Chondrocyte (in vitro differentiated cells): ENCODE data around the gene AGAP2. TPM values are rescaled to one million over a fixed set of nuclear protein-coding genes. Genes with fewer than 3 reads are reported as not detected.
"Not testable (repeated sequence)": the region's sequence is repeated elsewhere in the genome, so short reads cannot be mapped to it uniquely, and the experiment has no call there.

Experiments used
- DNase-seq: peaks from one replicate; pipeline ENCODE4 v3.0.0; 2021; ENCODE audit warnings: mixed read lengths, low spot score
- H3K27ac Mint-ChIP-seq: one replicate; pipeline ENCODE4 v1.8.0; 2021; ENCODE audit warnings: mild to moderate bottlenecking, moderate library complexity, mixed read lengths; ENCODE audit not compliant: unreplicated experiment
- H3K27me3 Mint-ChIP-seq: 2 replicates; pipeline ENCODE4 v1.8.0; 2021; ENCODE audit warnings: low read depth, mixed read lengths
- H3K36me3 Mint-ChIP-seq: 2 replicates; pipeline ENCODE4 v1.8.0; 2021; ENCODE audit warnings: low read depth, mixed read lengths
- H3K4me1 Mint-ChIP-seq: 2 replicates; pipeline ENCODE4 v1.8.0; 2021; ENCODE audit warnings: low read depth, mild to moderate bottlenecking, mixed read lengths
- H3K4me3 Mint-ChIP-seq: one replicate; pipeline ENCODE4 v1.8.0; 2021; ENCODE audit warnings: mild to moderate bottlenecking, moderate library complexity, mixed read lengths; ENCODE audit not compliant: unreplicated experiment
- H3K9me3 Mint-ChIP-seq: 2 replicates; pipeline ENCODE4 v1.8.0; 2021; ENCODE audit warnings: low read depth, mixed read lengths
- CTCF ChIP-seq: fragments of 200-600 bp; sonication (generic); IDR thresholded peaks from 2 replicates; pipeline ENCODE4 v1.5.0; 2021; ENCODE audit warnings: antibody characterized with exemption, mild to moderate bottlenecking, moderate library complexity
- total RNA-seq: library from RNA; stranded (reverse); gene quantifications from 3 replicates; pipeline ENCODE4 v1.2.1, GENCODE V29; 2021

Gene AGAP2
- total RNA-seq, 1 donor from 2014 or later: 1.9 TPM

- DNase-seq: no peak
- H3K27ac Mint-ChIP-seq: no peak overlapping the region
- peaks cover 34% of the 10 kb centered on the region for H3K36me3 Mint-ChIP-seq
- no peak overlapping the region for H3K4me3 Mint-ChIP-seq
- peaks cover 4% of the 10 kb centered on the region for H3K9me3 Mint-ChIP-seq
- no peaks in the 10 kb centered on the region for H3K27me3 Mint-ChIP-seq
- H3K4me1 Mint-ChIP-seq: no peaks in the 10 kb centered on the region
- TF ChIP-seq CTCF: no peak
These were observed 22.8 kb downstream of the AGAP2 start for GRCh38 chr12:57715786-57716185.

DNA sequence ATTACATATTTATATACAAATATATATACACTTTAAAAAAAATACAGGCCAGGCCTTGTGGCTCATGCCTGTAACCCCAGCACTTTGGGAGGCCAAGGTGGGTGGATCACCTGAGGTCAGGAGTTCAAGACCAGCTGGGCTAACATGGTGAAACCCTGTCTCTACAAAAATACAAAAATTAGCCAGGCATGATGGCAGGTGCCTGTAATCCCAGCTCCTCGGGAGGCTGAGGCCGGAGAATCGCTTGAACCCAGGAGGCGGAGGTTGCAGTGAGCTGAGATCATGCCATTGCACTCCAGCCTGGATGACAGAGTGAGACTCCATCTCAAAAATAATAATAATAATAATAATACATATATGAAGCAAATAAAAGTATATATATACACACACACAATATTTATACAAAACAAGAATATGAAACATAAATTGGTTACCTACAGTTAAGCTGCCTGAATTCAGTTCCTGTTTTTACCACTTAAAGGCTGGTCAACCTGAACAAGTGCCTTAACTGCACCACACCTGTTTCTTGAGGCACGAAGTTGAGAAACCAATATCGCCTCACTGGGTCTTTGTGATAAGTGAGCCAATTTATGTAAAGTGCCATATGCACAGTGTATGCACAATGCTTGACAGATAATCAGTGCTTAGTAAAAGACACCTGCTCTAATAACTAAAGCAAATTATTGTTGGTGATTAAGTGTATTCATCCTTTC, 23.4 kb downstream of the AGAP2 start:
- not testable (repeated sequence) for H3K9me3 Mint-ChIP-seq

GRCh38 chr12:57713209-57713608, 25.3 kb downstream of the AGAP2 start:
- Mint-ChIP-seq H3K36me3 (peaks cover 21% of the 10 kb centered on the region), H3K27ac (no peak overlapping the region), H3K9me3 (peaks cover 4% of the 10 kb centered on the region), H3K4me1 (no peaks in the 10 kb centered on the region), H3K4me3 (no peak overlapping the region), H3K27me3 (no peaks in the 10 kb centered on the region)
- no peak for TF ChIP-seq CTCF
- DNase-seq: no peak

More for the DNA sequence above, 23.4 kb downstream of the AGAP2 start:
- peaks cover 31% of the 10 kb centered on the region for H3K36me3 Mint-ChIP-seq
- H3K27ac Mint-ChIP-seq, H3K4me1 Mint-ChIP-seq, H3K4me3 Mint-ChIP-seq, DNase-seq, H3K27me3 Mint-ChIP-seq: not testable (repeated sequence)

- no peak for DNase-seq
- no peak for TF ChIP-seq CTCF
- H3K4me1 Mint-ChIP-seq: no peaks in the 10 kb centered on the region
- H3K27ac Mint-ChIP-seq: no peak overlapping the region
- no peak overlapping the region for H3K4me3 Mint-ChIP-seq
- no peaks in the 10 kb centered on the region for H3K27me3 Mint-ChIP-seq
- H3K36me3 Mint-ChIP-seq: peaks cover 17% of the 10 kb centered on the region
- H3K9me3 Mint-ChIP-seq: peaks cover 4% of the 10 kb centered on the region
These were observed 25.8 kb downstream of the AGAP2 start for GRCh38 chr12:57712701-57713100.

DNA sequence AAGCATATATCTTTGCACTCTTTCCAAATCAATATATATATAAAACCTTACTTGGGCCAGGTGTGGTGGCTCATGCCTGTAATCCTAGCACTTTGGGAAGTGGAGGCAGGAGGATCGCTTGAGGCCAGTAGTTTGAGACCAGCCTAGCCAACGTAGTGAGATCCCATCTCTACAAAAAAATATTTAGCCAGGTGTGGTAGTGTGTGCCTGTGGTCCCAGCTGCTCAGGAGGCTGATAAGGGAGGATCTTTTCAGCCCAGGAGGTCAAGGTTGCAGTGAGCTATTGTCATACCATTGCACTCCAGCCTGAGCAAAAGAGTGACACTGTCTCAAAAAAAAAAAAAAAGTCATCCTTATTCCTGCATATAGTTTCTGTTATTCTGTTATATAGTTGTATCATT, 30.2 kb downstream of the AGAP2 start:
- Mint-ChIP-seq H3K4me3 (no peak overlapping the region), H3K4me1 (no peaks in the 10 kb centered on the region), H3K36me3 (peaks cover 22% of the 10 kb centered on the region), H3K27ac (no peak overlapping the region), H3K27me3 (no peaks in the 10 kb centered on the region), H3K9me3 (peaks cover 7% of the 10 kb centered on the region)
- no peak for TF ChIP-seq CTCF
- no peak for DNase-seq

DNA sequence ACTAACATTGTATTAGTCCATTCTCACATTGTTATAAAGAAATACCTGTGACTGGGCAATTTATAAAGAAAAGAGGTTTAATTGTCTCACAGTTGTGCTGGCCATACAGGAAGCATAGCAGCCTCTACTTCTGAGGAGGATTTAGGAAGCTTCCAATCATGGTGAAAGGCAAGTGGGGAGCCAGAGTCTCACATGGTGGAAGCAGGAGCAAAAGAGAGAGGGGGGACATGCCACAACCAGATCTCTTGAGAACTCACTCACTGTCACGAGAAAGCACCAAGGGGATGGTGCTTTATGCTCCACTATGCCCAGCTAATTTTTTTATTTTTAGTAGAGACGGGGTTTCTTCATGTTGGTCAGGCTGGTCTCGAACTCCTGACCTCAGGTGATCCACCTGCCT, 31.3 kb downstream of the AGAP2 start:
- Mint-ChIP-seq H3K4me1 (no peaks in the 10 kb centered on the region), H3K36me3 (peaks cover 26% of the 10 kb centered on the region), H3K27me3 (no peaks in the 10 kb centered on the region), H3K27ac (no peak overlapping the region), H3K4me3 (no peak overlapping the region), H3K9me3 (peaks cover 11% of the 10 kb centered on the region)
- no peak for DNase-seq
- no peak for TF ChIP-seq CTCF
